ENCODE data around the gene MBOAT2. TPM values are rescaled to one million over a fixed set of nuclear protein-coding genes. Genes with fewer than 3 reads are reported as not detected.
A peak's percentile ranks its signal among the peaks of the same experiment; 100 is the strongest.

MBOAT2 gene
- total RNA-seq, 1 donor from 2014 or later: 47.0 TPM

- no peak for DNase-seq (ENCODE audit: low read depth)
Measured at GRCh38 chr2:8858910-8859309, 144.6 kb downstream of the MBOAT2 start.

GRCh38 chr2:8858264-8858663, 145.2 kb downstream of the MBOAT2 start:
- DNase-seq (ENCODE audit: low read depth): no peak

GRCh38 chr2:8857709-8858108, 145.8 kb downstream of the MBOAT2 start:
- peak; percentile 50 for DNase-seq (ENCODE audit: low read depth)

GRCh38 chr2:8856176-8856575, 147.3 kb downstream of the MBOAT2 start:
- DNase-seq (ENCODE audit: low read depth): no peak

GRCh38 chr2:8855010-8855409, 148.5 kb downstream of the MBOAT2 start:
- DNase-seq (ENCODE audit: low read depth): no peak

GRCh38 chr2:8853426-8853825, 150.1 kb downstream of the MBOAT2 start:
- DNase-seq (ENCODE audit: low read depth): no peak

GRCh38 chr2:8851811-8852560, 151.5 kb downstream of the MBOAT2 start:
- no peak for DNase-seq (ENCODE audit: low read depth)

- no peak for DNase-seq (ENCODE audit: low read depth)
Measured at GRCh38 chr2:8850845-8851487, 152.5 kb downstream of the MBOAT2 start.

- no peak for DNase-seq (ENCODE audit: low read depth)
Measured at GRCh38 chr2:8849327-8849726, 154.2 kb downstream of the MBOAT2 start.

GRCh38 chr2:8848328-8849100, 155.0 kb downstream of the MBOAT2 start:
- DNase-seq (ENCODE audit: low read depth): peak; percentile 44

- peak; percentile 6 for DNase-seq (ENCODE audit: low read depth)
Measured at GRCh38 chr2:8847400-8847799, 156.1 kb downstream of the MBOAT2 start.

GRCh38 chr2:8841932-8842331, 161.6 kb downstream of the MBOAT2 start:
- no peak for DNase-seq (ENCODE audit: low read depth)

GRCh38 chr2:8840475-8841091, 162.9 kb downstream of the MBOAT2 start:
- DNase-seq (ENCODE audit: low read depth): no peak

- DNase-seq (ENCODE audit: low read depth): no peak
Measured at GRCh38 chr2:8839189-8839965, 164.1 kb downstream of the MBOAT2 start.

GRCh38 chr2:8837795-8838140, 165.7 kb downstream of the MBOAT2 start:
- no peak for DNase-seq (ENCODE audit: low read depth)

GRCh38 chr2:8836971-8837794, 166.3 kb downstream of the MBOAT2 start, which contains the start of gene KIDINS220:
TSS of gene KIDINS220 (minus strand) at chr2:8837613. CDS start at chr2:8827093, 10,520 bp downstream.
- peak; percentile 51 for DNase-seq (ENCODE audit: low read depth)

GRCh38 chr2:8835279-8835678, 168.2 kb downstream of the MBOAT2 start:
- no peak for DNase-seq (ENCODE audit: low read depth)

GRCh38 chr2:8833853-8834252, 169.6 kb downstream of the MBOAT2 start:
- DNase-seq (ENCODE audit: low read depth): no peak

GRCh38 chr2:8831516-8831915, 172.0 kb downstream of the MBOAT2 start:
- no peak for DNase-seq (ENCODE audit: low read depth)

- DNase-seq (ENCODE audit: low read depth): no peak
Measured at GRCh38 chr2:8827729-8828128, 175.8 kb downstream of the MBOAT2 start.

GRCh38 chr2:8822218-8822617, 181.3 kb downstream of the MBOAT2 start:
- peak; percentile 43 for DNase-seq (ENCODE audit: low read depth)
